GM12878 (cell line): ENCODE data around the gene PHF23. TPM values are rescaled to one million over a fixed set of nuclear protein-coding genes. Genes with fewer than 3 reads are reported as not detected.

ENCODE experiments used
- ATAC-seq: fragments of 200-7000 bp; cut with Tn5 transposase; 3 replicates; pipeline ENCODE4 v1.9.1; 2020; ENCODE audit warnings: mild to moderate bottlenecking, moderate library complexity
- BruUV-seq: library from RNA; stranded (reverse); fragments of 400-500 nt; replicated peaks from 2 replicates; lab custom pipeline; 2021; lab: Mats Ljungman, UMichigan
- CTCF ChIA-PET: fragments of 300-600 bp; sonication (Branson Sonifier 250); formaldehyde crosslinking; extraction: SDS; loops from one replicate; lab custom pipeline; 2021; ENCODE audit warnings: inconsistent platforms; lab: Yijun Ruan, JAX
- POLR2A ChIA-PET: fragments of 350-600 bp; formaldehyde crosslinking; extraction: SDS; loops from one replicate; lab custom pipeline; 2021; ENCODE audit warnings: inconsistent platforms; lab: Charles Lee
- RAD21 ChIA-PET: fragments of 300-600 bp; sonication (Branson Sonifier 250); formaldehyde crosslinking; loops from one replicate; lab custom pipeline; 2023; ENCODE audit warnings: antibody characterized with exemption; ENCODE audit not compliant: unreplicated experiment; lab: Charles Lee
- SMC1A ChIA-PET: fragments of 300-600 bp; sonication (Branson Sonifier 250); formaldehyde crosslinking; loops from one replicate; lab custom pipeline; 2023; ENCODE audit not compliant: unreplicated experiment, uncharacterized antibody; lab: Charles Lee
- DNase-seq: peaks from one replicate; pipeline ENCODE4 v3.0.0-alpha.2; 2011; ENCODE audit warnings: low read depth, low spot score
- FAIRE-seq: peaks from 3 replicates; lab custom pipeline; 2011; peaks lifted over from hg19 to GRCh38; lab: Jason Lieb, UNC
- H2AFZ ChIP-seq: 2 replicates; pipeline ENCODE4 v1.6.0; 2011; ENCODE audit warnings: low read depth, low read length, control low read depth; ENCODE audit not compliant: control insufficient read depth
- H3K27ac ChIP-seq: 2 replicates; pipeline ENCODE4 v1.5.1; 2011; ENCODE audit warnings: control low read depth; ENCODE audit not compliant: control insufficient read depth, insufficient read depth
- H3K27me3 ChIP-seq, 2 experiments: replicated peaks in 1 of 2; 2 replicates each; pipeline versions ENCODE4 v1.6.0 to v1.6.1; 2011; ENCODE audit warnings: low read length in 1 of 2; ENCODE audit not compliant: control insufficient read depth in 2 of 2, insufficient read depth in 2 of 2
- H3K36me3 ChIP-seq, 2 experiments: 2 replicates each; pipeline ENCODE4 v1.5.1; 2011; ENCODE audit warnings: low read length in 1 of 2; ENCODE audit not compliant: control insufficient read depth in 2 of 2, insufficient read depth in 2 of 2
- H3K4me1 ChIP-seq: 2 replicates; pipeline ENCODE4 v1.6.1; 2011; ENCODE audit warnings: mild to moderate bottlenecking, low read length, moderate library complexity, mixed read lengths; ENCODE audit not compliant: control insufficient read depth, insufficient read depth
- H3K4me2 ChIP-seq: 2 replicates; pipeline ENCODE4 v1.6.0; 2011; ENCODE audit warnings: control low read depth; ENCODE audit not compliant: control insufficient read depth, insufficient read depth
- H3K4me3 ChIP-seq: fragments of 200-600 bp; sonication (generic); 2 replicates; pipeline ENCODE4 v1.5.1; 2016
- H3K79me2 ChIP-seq: 2 replicates; pipeline ENCODE4 v1.6.0; 2011; ENCODE audit warnings: low read length; ENCODE audit not compliant: control insufficient read depth, insufficient read depth
- H3K9ac ChIP-seq: 2 replicates; pipeline ENCODE4 v1.8.0; 2011; ENCODE audit warnings: low read length, control low read depth, mixed read lengths; ENCODE audit not compliant: control insufficient read depth, insufficient read depth
- H3K9me3 ChIP-seq: replicated peaks from 3 replicates; pipeline ENCODE4 v1.5.1; 2011; ENCODE audit warnings: mild to moderate bottlenecking, low read length; ENCODE audit not compliant: control insufficient read depth, insufficient read depth
- H4K20me1 ChIP-seq: 2 replicates; pipeline ENCODE4 v1.6.0; 2011; ENCODE audit not compliant: control insufficient read depth, insufficient read depth
- ETV6 ChIP-seq, 2 experiments: fragments of 450-650 bp in 1 of 2; IDR thresholded peaks in 1 of 2; conservative IDR thresholded peaks in 1 of 2; 2 replicates each; pipeline ENCODE4 v1.6.1; 2014; ENCODE audit warnings: antibody characterized with exemption in 1 of 2, borderline replicate concordance in 1 of 2, low read depth in 1 of 2, mild to moderate bottlenecking in 1 of 2, moderate library complexity in 1 of 2
- HDAC6 ChIP-seq: fragments of 200-600 bp; sonication (generic); IDR thresholded peaks from one replicate; pipeline ENCODE4 v1.8.0; 2017; ENCODE audit warnings: antibody characterized with exemption; ENCODE audit not compliant: unreplicated experiment
- MTA3 ChIP-seq: IDR thresholded peaks from 2 replicates; pipeline ENCODE4 v1.6.1; 2012; ENCODE audit warnings: low read length, inconsistent platforms, borderline replicate concordance
- MXI1 ChIP-seq: fragments of 150-350 bp; IDR thresholded peaks from 2 replicates; pipeline ENCODE4 v1.6.1; 2011; ENCODE audit warnings: low read depth, mild to moderate bottlenecking, inconsistent platforms, low read length, improper control_type of control experiment
- MYB ChIP-seq: fragments of 150-350 bp; IDR thresholded peaks from 2 replicates; pipeline ENCODE4 v1.6.1; 2014; ENCODE audit warnings: mild to moderate bottlenecking, low read depth, low read length, borderline replicate concordance
- POLR2AphosphoS5 ChIP-seq: IDR thresholded peaks from 2 replicates; pipeline ENCODE4 v1.6.1; 2011; ENCODE audit warnings: mild to moderate bottlenecking, low read length, inconsistent platforms
- PRDM15 ChIP-seq: fragments of 450-650 bp; formaldehyde crosslinking; IDR thresholded peaks from 2 replicates; pipeline ENCODE4 v1.4.0; 2020; ENCODE audit warnings: mild to moderate bottlenecking, moderate library complexity
- ZBED1 ChIP-seq: IDR thresholded peaks from 2 replicates; pipeline ENCODE4 v1.6.1; 2016; ENCODE audit warnings: borderline replicate concordance
- WGBS: methylation state at CpG from one replicate; pipeline ENCODE4 v1.1.6; 2016; ENCODE audit warnings: low lambda C conversion rate; ENCODE audit not compliant: insufficient replicate concordance, insufficient coverage; ENCODE audit errors: missing lambda C conversion rate; 5-methylcytosine and 5-hydroxymethylcytosine counted together
- in situ Hi-C: fragments of 300-500 bp; cut with MboI; formaldehyde crosslinking; loops from 9 replicates; pipeline ENCODE4 v1.14.3; 2018; ENCODE audit warnings: mixed read lengths
- intact Hi-C: fragments of 100-400 bp; cut with micrococcal nuclease; formaldehyde crosslinking; loops from one replicate; pipeline ENCODE4 v1.14.2; 2022; ENCODE audit not compliant: unreplicated experiment
- polyA plus RNA-seq, 11 experiments: library from polyadenylated mRNA; depleted of rRNA in 4 of 11; unstranded in 6 of 11; stranded (reverse) in 5 of 11; fragments of >200 nt; fragmentation: Nextera tagmentation in 4 of 11; fragmentation: Illumina TruSeq in 1 of 11; extraction: Ambion mirVana in 4 of 11; extraction: Trizol in 1 of 11; gene quantifications; 1 replicate in 1 of 11; 2 replicates in 10 of 11; pipeline versions ENCODE4 v1.2.1 to v1.2.3, GENCODE V29; 2011 to 2016; ENCODE audit warnings: inconsistent platforms in 2 of 11, missing spikeins in 2 of 11, low read depth in 1 of 11
- total RNA-seq, 4 experiments: library from RNA; depleted of rRNA in 3 of 4; stranded (reverse); fragments of >200 nt in 3 of 4; fragmentation: Illumina TruSeq in 1 of 4; extraction: Trizol in 1 of 4; gene quantifications; 2 replicates each; pipeline versions ENCODE4 v1.2.1 to v1.2.3, GENCODE V29; 2013 to 2021

The PHF23 gene
- total and polyA plus RNA-seq, 10 of the 15 experiments (the other 5 are each of a cell fraction or from before 2014, with no cell fraction given) = 8.2 to 84.8 (median 32.6) TPM

GRCh38 chr17:7266784-7267183 is 27.5 kb upstream of the PHF23 start:
- H3K4me2 ChIP-seq = no peak overlapping the region
- peaks cover 14% of the 10 kb centered on the region for H3K4me1 ChIP-seq
- 44% methylated on average over 1 of the region's 1 CpG for whole genome bisulfite sequencing
- TF ChIP-seq MXI1 (no peak), PRDM15 (CRISPR knock-in tag) (no peak), HDAC6 (no peak), POLR2AphosphoS5 (no peak), MTA3 (no peak), MYB (no peak), ZBED1 (no peak), ETV6 (conservative IDR thresholded peaks at IDR 0.05 in 1 of 2, IDR thresholded peaks at IDR 0.05 in 1 of 2; ENCODE audit: borderline replicate concordance in 1 of 2, low read depth in 1 of 2) (no peak)
- intact Hi-C loops = no loop called here
- H3K36me3 ChIP-seq = no peaks in the 10 kb centered on the region; a peak in 1 of 4 replicates
- peaks cover 3 to 5% of the 10 kb centered on the region in 2 experiments; a peak in 2 of 4 replicates for H3K27me3 ChIP-seq
- in situ Hi-C loops = no loop called here
- no peaks in the 10 kb centered on the region for H3K79me2 ChIP-seq
- no TSS peak for BruUV-seq
- FAIRE-seq = no peak
- H2AFZ ChIP-seq = no peak overlapping the region
- RAD21 ChIA-PET = interaction anchor here (1.0 kb wide), 1 partner anchor 9 kb away, joined by 3 read pairs; no protein-coding TSS in a partner anchor
- no peak for DNase-seq
- H3K27ac ChIP-seq = no peak overlapping the region
- SMC1A ChIA-PET = interaction anchor here (1.3 kb wide), 1 partner anchor 30 kb away, joined by 3 read pairs; no protein-coding TSS in a partner anchor
- ATAC-seq = no peak
- CTCF ChIA-PET = interaction anchor here (1.0 to 1.6 kb wide), 2 partner anchors 14 to 22 kb away, joined by 3 read pairs; partner anchors contain the start of gene SLC2A4
- H3K9me3 ChIP-seq = no peaks in the 10 kb centered on the region
- no peak overlapping the region for H3K9ac ChIP-seq
- no peaks in the 10 kb centered on the region for H4K20me1 ChIP-seq
- H3K4me3 ChIP-seq = no peak overlapping the region
- POLR2A ChIA-PET = interaction anchor here (0.7 kb wide), 1 partner anchor 207 kb away, joined by 3 read pairs; no protein-coding TSS in a partner anchor
